Suppressor macrophage treated with lipopolysaccharide for 4 hours (primary cell): ENCODE results near the gene PARD3B.
"Not testable (repeated sequence)": the region's sequence is repeated elsewhere in the genome, so short reads cannot be mapped to it uniquely, and the experiment has no call there.

Experiments
- DNase-seq: peaks from one replicate; pipeline ENCODE4 v3.0.0-alpha.2; 2020

Gene PARD3B

DNA sequence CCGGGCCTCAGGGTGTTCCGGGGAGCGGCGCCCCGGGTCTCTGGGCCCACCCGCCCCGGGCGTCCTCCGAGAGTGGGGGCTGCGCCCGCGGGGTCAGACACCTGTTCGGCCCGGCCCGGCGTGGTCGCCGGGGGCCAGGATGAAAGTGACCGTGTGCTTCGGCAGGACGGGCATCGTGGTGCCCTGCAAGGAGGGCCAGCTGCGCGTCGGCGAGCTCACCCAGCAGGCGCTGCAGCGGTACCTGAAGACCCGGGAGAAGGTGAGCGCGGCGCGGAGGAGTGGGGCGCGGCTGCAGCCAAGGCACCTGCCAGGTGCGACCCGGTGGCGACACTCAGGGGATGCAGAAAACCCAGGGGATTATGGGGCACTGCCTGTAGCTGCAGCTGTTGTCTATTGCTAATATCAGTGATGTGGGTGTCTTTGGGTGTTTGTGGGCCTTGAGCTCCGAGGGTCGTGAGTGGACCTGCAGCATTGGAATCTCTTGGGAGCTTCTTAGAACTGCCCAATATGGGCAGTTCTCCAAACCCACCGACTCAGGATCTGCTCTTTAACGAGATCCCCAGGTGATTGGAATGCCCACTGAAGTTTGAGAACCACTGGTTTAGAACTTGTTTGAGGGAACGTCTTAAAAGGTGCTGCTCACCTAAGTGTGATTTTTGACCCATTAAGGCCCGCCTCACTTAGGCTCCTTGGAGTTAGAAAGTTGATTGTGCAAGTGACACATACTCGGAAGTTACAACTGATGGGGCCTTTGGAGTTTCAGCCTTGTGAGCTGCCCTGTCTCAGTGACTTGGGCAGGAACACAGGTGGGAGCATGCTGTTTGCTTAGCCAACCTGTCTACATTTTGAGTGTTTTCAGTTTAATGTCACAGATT, 823 bp downstream of the PARD3B start:
- DNase-seq, result no peak

DNA sequence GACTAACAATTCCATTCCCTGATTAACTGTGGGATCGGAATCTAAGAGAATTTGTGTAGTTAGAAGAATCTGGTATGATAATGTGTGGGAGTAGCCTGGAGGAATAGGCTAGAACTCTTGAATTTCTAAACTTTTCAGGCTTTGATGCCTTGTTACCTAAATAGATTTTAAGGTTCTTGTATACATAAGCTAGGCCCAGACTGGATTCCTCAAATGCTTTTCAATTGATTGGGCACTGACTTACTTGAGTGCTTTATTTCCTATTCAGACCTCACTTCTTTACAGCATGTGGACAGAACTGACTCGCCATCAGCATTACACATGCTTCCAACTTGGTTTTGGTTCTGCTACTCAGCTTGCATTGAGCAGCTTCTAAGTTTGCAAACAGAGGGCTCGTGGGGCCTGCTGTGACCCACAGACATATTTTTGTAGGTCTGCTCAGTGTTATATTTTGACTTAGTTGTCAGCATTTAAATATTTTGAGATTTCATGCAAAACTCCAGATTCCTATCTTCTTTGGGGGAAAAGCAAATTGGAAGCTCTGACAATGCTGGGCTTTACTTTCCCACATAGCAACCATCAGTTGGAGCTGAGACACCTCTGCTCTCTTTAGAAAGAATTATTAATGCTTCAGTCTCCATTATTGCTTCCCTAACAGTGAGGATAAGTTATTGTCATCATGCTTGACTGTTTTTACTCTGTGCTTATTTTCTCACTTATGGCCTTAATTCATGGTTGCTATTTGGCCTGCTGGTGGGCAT, 5.7 kb downstream of the PARD3B start:
- no peak for DNase-seq

DNA sequence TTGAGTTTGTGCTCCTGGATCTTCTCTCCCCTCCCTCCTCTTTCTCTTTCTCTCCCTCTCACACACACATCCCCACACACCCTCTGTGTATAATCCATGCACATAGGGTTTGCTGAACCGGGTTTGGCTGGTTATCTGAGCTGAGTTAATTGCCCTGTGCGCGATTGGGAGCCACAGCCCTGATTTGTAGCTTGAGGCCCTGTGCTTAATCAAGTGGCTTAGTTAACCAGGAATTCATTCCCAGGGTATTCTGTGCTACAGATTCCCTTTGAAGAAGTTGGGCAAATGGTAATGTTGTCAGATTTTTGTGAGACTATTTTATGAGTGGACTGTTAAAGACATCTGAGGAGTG, 6.2 kb downstream of the PARD3B start:
- no peak for DNase-seq

DNA sequence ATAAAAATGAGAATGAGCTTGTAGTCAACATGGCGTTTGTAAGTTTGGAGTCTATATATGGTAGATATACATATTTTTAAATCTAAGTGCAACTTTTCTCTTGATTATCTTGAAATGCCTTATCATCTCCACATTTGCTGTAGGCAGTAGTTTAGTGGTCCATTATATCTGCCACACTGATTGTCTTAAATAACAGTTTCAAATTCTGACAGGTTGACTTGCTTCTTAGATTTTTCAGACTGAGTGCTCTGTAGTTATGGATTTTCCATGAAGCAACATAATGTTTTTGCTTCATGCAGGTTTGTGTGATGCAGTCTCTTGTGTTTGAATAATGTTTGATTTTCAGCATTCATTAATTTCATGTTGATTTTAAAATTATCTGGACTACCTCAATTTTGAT, 12.3 kb downstream of the PARD3B start:
- DNase-seq, result no peak

DNA sequence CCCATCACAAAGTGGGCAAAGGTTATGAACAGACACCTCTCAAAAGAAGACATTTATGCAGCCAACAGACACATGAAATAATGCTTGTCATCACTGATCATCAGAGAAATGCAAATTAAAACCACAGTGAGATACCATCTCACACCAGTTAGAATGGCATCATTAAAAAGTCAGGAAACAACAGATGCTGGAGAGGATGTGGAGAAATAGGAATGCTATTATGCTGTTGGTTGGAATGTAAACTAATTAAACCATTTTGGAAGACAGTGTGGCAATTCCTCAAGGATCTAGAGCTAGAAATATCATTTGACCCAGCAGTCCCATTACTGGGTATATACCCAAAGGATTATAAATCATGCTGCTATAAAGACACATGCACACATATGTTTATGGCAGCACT, 14.1 kb downstream of the PARD3B start:
- not testable (repeated sequence) for DNase-seq

DNA sequence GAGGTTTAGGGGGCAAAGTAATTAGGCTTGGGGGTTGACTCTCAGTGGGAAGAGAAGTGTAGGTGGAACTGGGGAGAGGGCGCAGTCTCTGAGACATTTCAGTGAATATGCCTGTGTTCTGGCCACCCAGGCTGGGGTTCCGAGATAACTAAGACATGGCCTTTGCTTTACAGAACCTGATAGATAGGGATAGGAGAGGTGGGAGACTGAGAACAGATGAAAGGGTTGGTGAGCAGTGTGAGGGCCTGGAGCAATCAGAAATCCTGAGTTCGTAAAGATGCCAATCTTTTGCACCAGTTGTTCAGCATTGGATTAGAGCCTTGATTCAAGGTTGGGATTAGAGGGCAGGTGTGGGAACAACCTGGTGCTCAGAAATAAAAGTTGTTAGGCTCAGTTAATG, 15.6 kb downstream of the PARD3B start:
- DNase-seq, result no peak

DNA sequence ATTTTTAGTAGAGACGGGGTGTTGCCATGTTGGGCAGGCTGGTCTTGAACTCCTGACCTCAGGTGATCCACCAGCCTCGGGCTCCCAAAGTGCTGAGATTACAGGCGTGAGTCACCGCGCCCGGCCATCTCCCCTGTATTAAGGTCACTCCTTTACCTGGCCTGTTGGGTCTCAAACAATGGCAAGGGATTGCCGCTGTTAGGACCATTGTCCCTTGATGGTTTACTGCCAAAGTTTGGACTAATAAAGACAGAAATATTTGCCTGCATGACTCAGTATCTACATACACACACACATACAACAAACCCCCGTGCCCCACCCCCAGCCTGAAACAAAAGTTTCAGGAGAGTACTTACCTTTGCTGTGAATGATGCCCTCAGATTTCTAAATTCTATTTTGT, 16.5 kb downstream of the PARD3B start:
- DNase-seq, result no peak

DNA sequence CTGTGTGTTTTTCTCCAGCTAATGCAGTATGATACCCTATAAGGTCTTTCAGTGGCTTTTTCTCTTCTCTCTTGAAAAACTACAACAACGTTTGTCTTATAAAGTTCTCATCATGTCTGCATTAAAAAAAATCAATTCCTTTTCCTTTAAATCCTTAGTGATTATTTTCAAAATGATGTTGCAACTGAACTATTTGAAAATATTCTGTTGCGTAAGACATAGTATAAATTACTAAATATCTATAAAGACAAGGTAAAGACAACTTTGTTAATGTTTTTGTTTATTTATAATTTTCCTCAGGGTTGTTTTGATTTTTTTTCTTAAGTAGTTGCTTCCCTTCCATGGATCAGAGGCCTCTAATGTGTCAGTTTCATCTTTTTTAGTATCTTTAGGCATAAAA, 21.2 kb downstream of the PARD3B start:
- DNase-seq, result no peak

DNA sequence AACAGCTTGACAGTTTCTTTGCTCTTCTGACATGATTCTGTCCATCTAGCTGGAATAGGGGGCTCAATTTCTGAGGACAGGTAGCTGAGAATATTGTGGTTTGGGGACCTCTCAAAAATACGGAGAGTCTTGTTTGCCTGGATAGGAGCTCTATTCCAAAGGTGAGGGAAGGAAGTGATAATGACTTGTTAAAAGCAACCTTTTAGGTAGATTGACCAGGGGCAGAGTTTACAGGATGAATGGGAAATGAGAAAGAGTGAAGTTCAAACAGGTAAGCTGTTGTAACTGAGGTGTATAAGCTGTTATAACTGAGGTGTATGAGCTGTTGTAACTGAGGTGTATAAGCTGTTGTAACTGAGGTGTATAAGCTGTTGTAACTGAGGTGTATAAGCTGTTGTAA, 25.1 kb downstream of the PARD3B start:
- no peak for DNase-seq

DNA sequence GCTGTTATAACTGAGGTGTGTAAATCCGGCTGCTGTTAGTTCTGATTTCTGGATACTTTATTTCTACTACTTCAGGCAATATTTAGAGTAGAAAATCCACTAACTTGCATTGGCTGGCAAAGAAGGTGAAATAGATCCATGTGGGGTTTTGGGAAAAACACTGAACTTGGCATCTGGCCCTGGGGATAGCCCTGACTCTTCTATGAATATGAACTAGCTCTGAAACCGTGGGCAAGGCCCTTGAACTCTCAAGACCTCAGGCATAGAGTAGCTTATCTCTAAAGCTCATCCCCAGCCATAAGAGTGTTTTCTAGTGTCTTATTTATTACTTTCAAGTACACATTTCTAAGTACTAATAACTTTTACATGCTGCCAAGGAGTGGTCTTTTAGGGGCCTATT, 25.8 kb downstream of the PARD3B start:
- no peak for DNase-seq

DNA sequence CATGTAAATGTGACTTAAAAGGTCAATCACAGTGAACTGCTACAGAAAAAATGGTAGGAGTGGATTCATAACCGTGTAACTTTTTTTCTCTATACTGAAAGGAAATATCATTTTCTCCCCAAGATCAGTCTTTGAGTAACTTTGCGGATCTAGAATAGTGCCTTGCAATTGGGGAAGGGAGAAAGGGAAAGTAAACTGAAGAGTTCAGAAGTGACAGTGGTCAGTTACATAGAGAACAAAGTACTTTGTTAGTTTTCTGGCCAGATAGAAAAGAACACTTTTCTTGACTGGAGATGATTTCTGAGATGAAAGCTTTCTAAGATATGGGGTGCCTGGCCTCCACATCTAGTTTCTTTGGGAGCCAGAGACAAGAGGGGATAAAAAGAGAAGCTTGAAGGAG, 26.6 kb downstream of the PARD3B start:
- no peak for DNase-seq

DNA sequence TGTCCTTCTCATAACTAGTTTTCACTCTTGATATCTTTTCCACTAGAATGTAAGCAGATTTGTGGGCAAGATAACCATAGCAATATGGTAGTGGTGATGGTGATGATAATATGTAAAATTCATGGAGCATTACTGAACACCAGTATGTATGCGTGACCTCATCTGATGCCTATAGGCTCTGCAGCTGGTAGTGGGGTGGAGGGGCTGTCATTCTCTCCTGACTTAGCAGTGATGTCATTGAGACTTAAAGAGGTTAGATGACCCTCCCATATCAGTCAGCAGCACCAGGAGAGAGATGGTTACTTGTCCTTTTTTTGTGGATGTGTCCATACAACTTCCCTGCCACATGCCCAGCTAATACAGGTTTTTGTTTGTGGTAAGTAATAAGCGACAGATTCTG, 27.9 kb downstream of the PARD3B start:
- no peak for DNase-seq

DNA sequence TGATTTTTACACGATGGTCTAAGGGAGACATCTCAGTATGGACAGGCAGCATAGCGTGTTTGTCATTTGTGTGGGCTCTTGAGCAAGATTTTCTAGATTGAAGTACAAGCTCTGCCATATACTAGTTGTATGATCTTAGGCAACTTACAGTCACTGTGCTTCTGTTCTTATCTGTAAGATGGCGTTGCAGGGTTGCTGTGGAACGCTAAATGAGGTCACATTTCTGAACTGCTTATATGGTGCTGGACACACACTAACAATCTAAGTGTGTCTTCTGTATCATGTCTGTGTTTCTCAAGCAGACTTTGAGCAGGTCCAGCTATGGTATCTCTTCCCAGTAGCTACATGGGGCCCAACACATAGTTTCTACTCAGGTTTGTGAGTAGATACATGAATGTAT, 29.2 kb downstream of the PARD3B start:
- DNase-seq, result no peak

DNA sequence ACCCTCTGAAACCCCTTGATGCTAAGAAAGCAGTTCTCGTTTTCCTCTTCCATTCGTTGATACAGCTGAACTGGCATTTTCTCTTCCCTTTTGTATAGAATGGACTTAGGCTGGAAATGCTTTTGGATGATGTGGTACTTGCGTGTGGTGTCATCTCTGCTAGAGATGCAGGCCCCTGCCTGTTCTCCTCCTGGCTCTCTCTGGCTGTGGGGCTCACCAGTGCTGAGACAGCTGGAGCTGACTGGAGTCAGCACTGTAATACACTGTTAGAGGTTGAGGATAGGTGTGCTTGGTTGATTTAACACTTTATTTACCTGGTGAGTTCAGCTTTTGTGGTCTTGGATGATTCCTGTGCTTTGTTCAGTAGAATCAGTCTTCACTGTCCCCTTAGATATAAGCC, 30.2 kb downstream of the PARD3B start:
- no peak for DNase-seq

DNA sequence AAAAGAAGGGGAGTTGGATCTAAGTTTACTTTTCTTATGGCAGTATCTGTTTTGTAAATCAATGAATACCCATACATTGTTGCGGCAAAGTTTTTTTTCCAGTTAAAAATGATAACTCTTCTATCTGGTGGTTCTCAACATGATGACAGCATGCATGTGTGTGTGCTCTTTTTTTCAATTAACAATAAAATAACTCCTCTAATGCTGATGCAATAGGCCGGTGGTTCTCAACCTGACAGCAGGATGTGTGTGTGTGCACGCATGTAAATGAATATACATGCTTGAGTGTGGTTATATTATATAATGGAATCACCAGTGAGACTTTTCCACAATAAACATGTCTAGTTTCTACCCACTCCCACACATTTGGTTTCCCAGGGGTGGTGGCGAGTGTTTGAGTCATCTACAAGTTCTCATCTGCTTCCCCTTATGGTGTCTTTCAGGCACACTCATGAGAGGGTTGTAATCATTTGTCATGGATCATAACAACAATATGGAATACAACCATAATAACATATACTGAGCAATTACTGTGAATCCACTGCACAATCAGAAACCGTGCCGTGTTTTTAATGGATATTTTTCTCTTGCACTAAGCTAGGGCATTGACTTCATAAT, 31.2 kb downstream of the PARD3B start:
- DNase-seq, result peak; percentile 12

DNA sequence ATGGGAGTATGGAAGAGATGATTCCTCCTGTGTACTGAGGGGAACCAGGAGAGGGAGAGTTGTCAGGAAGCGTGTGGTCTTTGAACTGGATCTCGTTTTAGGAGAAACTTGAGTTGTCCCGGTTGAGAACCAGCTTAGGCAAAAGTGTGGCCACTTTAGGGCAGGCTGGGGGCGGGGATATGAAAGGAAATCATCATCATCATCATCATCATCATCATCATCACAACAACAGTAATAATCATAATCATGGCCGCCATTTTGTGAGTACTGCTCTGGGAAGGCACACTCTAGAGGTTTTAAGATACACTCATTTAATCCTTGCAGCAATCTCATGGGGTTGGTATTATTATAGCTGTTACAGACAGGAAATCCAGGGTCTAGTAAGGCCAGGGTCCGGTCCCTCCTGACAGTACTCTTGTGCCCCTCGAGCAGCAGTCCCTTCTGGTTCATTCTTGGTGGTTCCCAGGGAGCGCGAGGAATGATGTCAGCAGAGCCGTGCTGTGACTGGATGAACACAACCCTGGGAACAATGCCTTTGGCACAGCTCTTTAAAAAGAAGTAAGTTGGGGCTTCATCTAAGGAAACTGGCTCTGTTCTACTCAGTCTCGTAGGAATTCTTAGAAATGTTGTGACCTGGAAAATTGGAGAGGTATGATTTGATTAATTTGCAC, 33.8 kb downstream of the PARD3B start:
- no peak for DNase-seq

DNA sequence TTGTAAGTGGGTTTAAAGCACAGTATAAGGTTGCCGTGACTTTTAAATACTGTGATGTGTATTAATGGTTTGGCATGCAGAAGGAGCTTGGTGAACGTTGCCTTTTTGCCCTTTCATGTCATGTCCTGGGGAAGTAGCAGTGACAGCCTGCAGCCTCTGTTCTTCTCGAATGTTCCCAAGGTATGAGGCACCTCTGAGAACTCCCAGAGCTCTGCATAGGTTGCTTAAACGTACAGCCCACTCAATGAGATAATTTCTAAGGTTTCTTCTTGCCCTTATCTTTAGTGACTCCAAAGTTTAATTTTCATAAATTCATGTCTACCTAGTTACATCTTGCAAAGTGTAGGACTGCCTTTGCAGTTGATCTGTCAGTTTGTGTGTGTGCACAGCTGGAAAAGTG, 36.7 kb downstream of the PARD3B start:
- DNase-seq, result no peak

DNA sequence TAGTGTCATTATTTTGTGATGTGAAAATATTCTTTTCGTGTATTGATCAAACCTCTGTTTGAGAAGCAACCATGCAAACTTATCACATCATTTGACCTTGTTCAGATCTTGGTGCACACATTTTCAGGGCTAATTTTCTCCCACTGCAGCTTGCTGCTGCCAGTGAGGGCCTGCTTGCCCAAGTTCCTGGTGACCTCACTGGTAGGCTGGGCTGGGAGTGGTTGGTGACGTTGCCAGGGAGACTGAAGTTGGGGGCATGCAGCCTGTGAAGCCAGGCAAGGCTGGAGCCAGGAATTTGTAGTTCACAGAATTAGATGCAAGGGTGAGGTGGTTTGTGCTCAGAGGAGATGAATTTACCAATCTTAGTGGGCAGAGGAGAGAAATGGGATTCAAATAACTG, 38.5 kb downstream of the PARD3B start:
- DNase-seq, result no peak

DNA sequence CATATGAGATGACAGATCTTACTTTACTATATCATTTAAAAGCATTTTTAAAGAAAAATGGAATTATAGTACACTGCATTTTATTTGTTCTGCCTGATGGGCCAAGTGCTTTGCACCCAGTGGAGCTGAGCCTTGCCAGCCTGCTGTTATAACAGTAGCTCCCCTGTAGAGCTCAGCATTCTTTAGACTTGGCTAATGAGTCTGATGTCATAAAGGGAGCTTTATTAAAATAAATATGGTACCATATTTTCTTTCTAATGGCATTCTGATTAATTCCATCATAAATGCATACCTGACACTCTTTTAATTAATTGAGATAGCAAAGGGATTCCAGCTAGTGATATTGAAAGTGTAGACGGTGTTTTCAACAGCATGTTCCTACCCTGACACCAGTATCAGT, 40.7 kb downstream of the PARD3B start:
- DNase-seq, result no peak

DNA sequence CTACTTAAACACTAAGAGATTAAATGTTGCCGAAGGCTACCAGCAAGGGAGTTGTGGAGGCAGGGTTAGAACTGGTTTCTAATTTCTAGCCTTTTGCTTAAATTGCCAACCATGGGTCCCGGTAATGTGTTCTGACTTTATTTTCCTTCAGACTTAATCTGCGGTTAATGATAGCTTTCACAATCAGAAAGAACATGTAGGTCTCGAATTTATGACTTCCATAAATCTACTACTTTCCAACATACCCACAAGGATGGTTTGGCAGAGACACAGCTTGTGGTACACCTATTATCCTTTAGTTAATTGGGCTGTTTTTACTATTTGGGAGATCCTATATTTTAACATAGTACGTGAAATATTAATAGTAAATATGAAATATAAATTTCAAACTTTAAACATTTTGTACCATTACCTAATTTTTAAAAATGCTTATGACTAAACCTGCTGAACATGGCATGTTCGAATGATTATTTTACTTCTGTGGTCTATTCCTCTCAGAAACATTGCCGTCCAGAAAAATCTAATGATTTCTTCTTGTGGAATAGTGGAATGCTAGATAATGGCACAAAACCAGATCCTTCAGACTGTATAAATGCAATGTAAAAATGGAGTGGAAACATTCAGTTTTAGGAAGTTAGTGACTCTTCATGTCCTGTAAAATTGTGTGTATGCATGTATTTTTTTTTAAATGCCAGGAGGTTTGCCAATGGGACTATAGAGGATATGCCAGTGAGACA, 41.3 kb downstream of the PARD3B start:
- DNase-seq, result no peak

DNA sequence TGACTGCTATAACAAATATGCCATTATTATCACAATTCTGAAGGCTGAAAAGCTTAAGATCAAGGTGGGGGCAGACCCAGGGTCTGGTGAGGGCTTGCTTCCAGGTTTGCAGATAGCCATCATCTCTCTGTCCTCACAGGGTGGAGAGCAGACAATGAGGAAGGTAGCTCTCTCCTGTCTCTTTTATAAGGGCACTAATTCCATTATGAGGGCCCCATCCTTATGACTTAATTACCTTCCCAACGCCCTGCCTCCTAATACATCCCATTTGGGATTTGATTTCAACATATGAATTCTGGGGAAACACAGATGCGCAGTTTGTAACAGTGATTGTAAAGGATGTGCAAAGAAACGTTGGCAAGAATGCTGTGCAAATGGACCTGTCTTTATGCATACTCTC, 44.8 kb downstream of the PARD3B start:
- DNase-seq, result no peak

DNA sequence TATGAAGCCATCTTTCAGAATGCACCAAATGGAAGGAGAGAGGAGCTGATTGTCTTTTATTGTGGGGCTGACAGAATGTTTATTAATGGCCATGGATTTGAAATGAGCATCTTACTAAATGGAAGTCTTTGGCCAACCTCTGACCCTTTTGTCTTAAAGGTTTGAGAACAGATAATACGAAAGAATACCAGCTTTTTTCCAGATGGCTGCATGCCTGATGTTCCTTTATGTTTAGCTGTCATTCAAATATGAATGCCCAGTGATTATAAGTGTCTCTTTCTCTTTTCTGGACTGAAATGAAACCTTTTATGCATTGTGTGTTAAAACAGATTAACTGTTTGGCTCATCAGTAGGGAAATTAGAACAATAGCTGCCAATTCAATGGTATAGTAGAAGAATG, 46.0 kb downstream of the PARD3B start:
- DNase-seq, result no peak

DNA sequence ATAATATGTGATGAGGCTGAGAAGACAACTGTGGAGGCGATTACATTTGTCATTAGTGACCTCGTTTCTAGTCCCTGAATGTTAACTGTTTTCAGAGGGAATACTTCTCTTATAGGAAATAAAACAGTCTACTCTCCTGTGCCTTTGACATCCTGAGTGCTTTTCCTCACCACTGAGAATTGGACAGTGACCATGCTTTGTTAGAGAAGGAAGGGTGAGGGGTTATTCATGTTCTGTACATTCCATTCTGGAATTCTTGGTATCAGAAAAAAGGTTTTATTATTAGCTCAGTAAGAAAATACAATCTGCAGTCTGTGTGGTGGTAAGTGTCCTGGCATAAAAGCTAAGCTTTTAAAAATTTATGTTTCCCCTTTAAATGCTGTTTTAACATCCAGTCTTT, 58.8 kb downstream of the PARD3B start:
- DNase-seq, result no peak
